HG03039 (cell line): Measurements from ENCODE around the gene GNB1.
"Not testable (repeated sequence)": the region's sequence is repeated elsewhere in the genome, so short reads cannot be mapped to it uniquely, and the experiment has no call there.

Experiments
- ATAC-seq: cut with Tn5 transposase; IDR thresholded peaks from one replicate; pipeline ENCODE4 v1.9.1; 2021; ENCODE audit warnings: mild to moderate bottlenecking, moderate library complexity; ENCODE audit not compliant: unreplicated experiment

GNB1 gene

DNA sequence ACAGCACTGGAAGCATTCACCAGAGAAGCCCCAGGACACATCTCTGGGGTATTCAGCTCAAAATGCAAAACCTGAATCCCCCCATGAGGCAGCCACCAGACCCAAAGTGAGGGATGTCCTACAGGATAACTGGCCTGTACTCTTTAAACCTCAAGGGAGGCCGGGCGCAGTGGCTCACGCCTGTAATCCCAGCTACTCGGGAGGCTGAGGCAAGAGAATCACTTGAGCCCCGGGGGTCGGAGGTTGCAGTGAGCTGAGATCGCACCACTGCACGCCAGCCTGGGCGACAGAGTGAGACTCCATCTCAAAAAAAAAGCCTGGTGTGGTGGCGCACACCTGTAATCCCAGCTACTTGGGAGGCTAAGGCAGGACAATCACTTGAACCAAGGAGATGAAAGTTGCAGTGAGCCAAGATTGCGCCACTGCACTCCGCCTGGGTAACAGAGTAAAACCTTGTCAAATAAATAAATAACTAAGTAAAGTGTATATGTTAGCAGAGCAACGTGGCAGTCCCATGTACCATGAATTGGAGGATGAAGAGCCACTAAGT, 29.1 kb downstream of the GNB1 start:
- ATAC-seq = not testable (repeated sequence)

- no peak for ATAC-seq
Measured at GRCh38 chr1:1861339-1861730, 29.6 kb downstream of the GNB1 start.

GRCh38 chr1:1859970-1860697, 30.8 kb downstream of the GNB1 start:
- not testable (repeated sequence) for ATAC-seq

GRCh38 chr1:1858382-1859086, 32.4 kb downstream of the GNB1 start:
- no peak for ATAC-seq

DNA sequence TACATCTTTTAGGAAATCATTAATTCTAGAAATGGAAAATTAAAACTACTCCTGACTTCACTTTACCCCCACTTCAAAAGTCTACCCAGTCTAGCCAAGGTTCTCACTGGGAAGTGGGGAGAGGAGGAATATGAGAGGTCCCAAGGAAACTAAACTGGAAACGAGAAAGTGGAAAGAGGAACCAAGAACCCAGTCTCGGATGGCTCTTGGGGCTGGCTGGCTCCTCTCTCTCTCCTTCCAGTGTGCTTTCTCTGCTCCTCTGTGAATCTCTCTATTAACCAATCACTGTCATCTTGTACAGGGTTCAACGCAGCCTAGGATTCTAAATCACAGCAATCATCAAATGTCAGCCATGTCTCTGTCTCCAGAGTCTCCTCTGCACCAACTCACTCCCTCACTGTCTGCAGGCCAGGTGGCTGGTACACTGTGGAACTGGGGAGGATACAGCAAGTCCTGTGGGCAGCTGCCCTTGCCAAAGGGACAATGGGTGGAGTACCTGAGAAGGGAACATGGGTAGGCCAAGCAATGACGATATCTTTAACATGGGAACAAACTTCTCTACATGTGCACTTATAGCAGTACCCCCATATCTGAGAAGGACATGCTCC, 33.7 kb downstream of the GNB1 start:
- no peak for ATAC-seq

GRCh38 chr1:1856161-1856560, 34.7 kb downstream of the GNB1 start:
- ATAC-seq = not testable (repeated sequence)

DNA sequence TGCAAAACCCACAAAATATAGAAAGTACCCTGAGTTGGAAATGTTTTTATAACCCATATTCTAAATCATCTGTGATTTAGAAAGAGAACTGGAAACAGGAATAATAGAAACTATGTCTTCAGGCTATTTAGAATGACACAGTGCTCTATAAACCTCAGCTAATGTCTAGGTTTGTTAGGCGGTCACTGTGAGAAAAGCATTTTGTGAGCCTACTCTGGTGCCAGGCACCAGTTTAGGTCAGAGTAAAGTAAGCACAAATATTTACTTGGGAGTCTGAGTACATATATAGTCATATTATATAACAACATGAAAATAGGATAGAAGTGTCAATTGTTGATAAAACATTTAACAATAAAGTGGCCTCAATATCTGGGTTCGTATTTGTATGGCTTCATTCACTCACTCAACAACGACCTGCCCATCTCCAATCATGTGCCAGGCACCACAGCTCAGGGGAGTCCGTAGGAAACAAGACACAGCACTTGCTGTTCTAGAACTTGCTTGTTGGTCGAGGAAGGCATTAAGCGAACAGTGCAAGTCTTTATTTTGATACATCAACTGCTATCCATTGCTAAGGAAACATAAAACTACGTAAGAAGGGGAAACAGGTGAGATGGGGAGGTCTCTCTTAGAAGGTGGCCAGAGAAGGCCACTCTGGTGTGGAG, 37.2 kb downstream of the GNB1 start:
- ATAC-seq = no peak

DNA sequence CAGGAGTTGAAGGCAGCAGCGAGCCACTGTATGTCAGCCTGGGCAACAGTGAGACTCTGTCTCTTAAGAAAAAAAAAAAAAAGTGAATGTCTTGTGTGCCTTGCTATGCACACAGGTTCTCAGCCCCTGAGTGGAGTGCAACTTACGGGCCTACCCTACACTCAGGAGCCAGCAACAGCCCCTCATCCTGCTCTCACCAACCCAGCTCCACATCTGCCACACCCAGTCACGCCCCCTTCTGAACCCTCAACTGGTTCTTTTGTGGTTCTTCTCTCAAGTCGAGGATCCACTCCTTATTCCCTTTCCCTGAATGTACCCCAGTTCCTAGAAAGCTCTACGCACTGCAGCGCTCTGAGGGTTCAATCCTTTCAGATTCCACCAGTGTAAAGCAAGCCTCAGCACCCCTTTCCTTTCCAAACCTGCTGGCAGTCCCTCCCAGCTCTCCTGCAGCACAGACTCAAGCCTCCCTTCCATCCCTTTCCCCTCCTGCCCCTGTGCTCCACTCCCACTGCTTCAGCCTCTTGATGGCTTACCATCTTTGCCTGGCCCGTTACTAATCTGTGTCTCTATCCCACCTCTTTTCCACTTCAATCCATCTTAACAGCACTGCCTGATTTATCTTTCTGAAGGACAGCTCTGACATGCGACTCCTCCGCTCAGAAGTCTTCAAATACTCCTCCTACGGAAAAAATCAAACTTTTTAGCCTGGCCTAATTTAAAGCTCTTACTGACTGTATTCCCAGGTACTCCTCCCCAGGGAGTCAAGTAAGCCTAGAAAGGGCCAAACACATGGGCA, 38.1 kb downstream of the GNB1 start:
- no peak for ATAC-seq

DNA sequence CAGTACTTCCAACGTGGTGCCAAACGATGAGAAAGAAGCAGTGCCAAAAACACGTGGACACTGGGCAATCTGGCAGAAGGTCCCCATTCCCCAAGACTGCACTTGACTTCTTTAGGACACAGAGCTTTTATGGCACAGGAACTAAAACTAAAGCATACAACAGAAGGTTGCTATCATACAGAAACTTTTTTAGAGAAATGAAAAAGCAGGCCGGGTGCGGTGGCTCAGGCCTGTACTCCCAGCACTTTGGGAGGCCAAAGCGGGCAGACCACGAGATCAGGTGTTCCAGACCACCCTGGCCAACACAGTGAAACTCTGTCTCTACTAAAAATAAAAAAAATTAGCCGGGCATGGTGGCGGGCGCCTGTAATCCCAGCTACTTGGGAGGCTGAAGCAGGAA, 43.0 kb downstream of the GNB1 start:
- no peak for ATAC-seq

GRCh38 chr1:1847061-1847850, 43.6 kb downstream of the GNB1 start:
- no peak for ATAC-seq

DNA sequence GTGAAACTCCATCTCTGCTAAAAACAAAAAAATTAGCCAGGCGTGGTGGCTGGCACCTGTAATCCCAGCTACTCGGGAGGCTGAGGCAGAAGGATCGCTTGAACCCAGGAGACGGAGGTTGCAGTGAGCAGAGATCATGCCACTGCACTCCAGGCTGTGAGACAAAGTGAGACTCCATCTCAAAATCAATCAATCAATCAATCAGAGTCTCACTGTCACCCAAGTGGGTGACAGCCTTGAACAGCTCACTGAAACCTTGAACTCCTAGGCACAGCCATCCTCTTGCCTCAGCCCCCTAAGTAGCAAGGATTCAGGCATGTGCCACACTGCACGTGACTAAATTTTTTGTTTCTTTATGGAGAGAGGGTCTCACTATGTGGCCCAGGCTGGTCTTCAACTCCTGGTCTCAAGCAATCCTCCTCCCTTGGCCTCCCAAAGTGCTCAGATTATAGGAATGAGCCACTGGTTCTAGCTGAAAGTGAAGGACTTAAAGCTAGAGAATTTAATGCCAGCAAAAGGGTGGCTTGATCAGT, 44.4 kb downstream of the GNB1 start:
- no peak for ATAC-seq

DNA sequence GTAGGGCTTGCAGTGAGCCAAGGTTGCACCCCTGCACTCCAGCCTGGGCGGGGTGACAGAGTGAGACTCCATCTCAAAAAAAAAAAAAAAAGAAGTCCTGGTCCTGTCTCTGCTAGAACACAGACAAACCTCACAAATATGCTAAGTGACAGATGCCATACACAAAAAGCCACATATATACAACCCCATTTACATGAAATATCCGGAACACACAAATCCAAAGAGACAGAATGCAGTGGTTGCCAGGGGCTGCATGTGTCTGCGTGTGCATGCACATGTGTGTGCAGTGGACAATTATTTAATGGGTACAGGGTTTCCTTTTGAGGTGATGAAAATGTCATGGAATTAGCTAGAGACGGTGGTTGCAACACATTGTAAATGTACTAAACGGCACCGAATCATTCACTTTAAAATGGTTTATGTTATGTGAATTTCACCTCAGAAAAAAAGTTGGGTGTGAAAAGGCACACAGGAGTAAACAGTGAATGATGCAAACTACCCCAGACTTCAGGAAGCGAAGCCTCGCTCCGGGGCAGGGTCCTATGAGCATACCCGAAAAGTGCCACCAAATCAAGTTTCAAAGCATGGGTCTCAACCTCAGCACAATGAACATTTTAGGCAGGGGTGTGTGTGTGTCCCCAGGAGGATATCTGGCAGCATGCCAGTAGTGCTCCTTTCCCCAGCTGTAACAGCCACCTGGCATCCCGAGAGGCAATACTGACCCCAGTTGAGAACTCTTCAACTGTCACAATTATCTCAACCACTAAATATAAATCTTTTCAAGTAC, 48.3 kb downstream of the GNB1 start:
- no peak for ATAC-seq

GRCh38 chr1:1841575-1841995, 49.3 kb downstream of the GNB1 start:
- ATAC-seq = no peak

DNA sequence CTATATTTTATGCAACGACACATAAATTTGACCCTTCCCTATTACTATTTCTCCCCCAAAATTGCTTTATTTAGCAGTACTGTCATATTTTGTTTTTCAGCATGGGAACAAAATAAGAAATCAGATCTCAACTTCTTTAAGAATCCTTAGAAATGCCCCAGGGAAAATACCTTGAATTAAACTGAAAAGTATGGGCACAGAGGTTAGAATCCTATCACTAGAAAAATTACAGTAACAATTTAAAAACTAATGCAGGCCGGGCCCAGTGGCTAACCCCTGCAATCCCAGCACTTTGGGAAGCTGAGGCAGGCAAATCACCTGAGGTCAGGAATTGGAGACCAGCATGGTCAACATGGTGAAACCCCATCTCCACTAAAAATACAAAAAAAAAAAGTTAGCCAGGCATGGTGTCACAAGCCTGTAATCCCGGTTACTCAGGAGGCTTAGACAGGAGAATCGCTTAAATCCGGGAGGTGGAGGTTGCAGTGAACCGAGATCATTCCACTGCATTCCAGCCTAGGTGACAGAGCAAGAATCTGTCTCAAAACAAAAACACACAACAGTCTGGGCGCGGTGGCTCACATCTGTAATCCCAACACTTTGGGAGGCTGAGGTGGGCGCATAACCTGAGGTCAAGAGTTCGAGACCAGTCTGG, 51.4 kb downstream of the GNB1 start:
- ATAC-seq = no peak

DNA sequence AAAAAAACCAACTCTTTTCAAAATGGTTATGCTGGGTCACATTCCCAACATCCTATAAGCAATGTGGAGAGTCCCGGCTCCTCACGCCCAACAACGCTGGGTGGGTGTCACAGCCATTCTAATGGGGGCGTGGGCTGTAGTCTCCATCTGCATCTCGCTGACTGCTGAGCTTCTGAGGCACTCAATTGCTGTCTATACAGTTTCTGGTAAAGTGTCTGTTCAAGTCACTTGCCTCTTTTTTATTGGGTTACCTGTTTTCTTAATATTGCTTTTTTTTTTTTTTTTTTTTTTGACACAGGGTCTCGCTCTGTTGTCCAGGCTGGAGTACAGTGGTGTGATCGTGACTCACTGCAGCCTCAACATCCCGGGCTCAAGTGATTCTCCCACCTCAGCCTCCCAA, 54.8 kb downstream of the GNB1 start:
- ATAC-seq = no peak

GRCh38 chr1:1835546-1835945, 55.3 kb downstream of the GNB1 start:
- no peak for ATAC-seq

GRCh38 chr1:1833916-1834325, 57.0 kb downstream of the GNB1 start:
- no peak for ATAC-seq

- ATAC-seq = no peak
Measured at GRCh38 chr1:1833456-1833855, 57.4 kb downstream of the GNB1 start.
